Hippocampal formation (tissue), 2 donors: ENCODE measurements around the gene OAF.

Source experiments
- DNase-seq, 2 donors: peaks; one replicate each; lab custom pipeline; 2025; lab: John Stamatoyannopoulos, UW

OAF gene

GRCh38 chr11:120201653-120202052 lies 9.2 kb upstream of the OAF start:
- DNase-seq: no peak

GRCh38 chr11:120203626-120204025 lies 7.2 kb upstream of the OAF start:
- DNase-seq: no peak

- DNase-seq: no peak
Observed at GRCh38 chr11:120205596-120206161, 5.2 kb upstream of the OAF start.

- DNase-seq: no peak
Observed at GRCh38 chr11:120207512-120207911, 3.3 kb upstream of the OAF start.

- peak in 1 of 2 donors; percentile 7 for DNase-seq
Observed at GRCh38 chr11:120208001-120208441, 2.8 kb upstream of the OAF start.

GRCh38 chr11:120208777-120209176 lies 2.1 kb upstream of the OAF start:
- DNase-seq: no peak

GRCh38 chr11:120209746-120210625 lies 846 bp upstream of the OAF start:
- no peak for DNase-seq

- DNase-seq: no peak
Observed at GRCh38 chr11:120211522-120212258, 858 bp downstream of the OAF start.

- no peak for DNase-seq
Observed at GRCh38 chr11:120212259-120212878, 1.5 kb downstream of the OAF start.

- DNase-seq: no peak
Observed at GRCh38 chr11:120212926-120213325, 2.1 kb downstream of the OAF start.

GRCh38 chr11:120214581-120214980 lies 3.7 kb downstream of the OAF start:
- DNase-seq: no peak

- DNase-seq: no peak
Observed at GRCh38 chr11:120215634-120216033, 4.8 kb downstream of the OAF start.

GRCh38 chr11:120216426-120217102 lies 5.7 kb downstream of the OAF start:
- no peak for DNase-seq

- DNase-seq: no peak
Observed at GRCh38 chr11:120217526-120217925, 6.7 kb downstream of the OAF start.

- peak; percentile 46 to 54 for DNase-seq
Observed at GRCh38 chr11:120217941-120218694, 7.3 kb downstream of the OAF start.

- no peak for DNase-seq
Observed at GRCh38 chr11:120218695-120219033, 7.8 kb downstream of the OAF start.

- no peak for DNase-seq
Observed at GRCh38 chr11:120219232-120219937, 8.6 kb downstream of the OAF start.

- DNase-seq: no peak
Observed at GRCh38 chr11:120219938-120220746, 9.3 kb downstream of the OAF start.

GRCh38 chr11:120220747-120221037 lies 9.9 kb downstream of the OAF start:
- no peak for DNase-seq
